ENCODE measurements around the gene DDX49. TPM values are rescaled to one million over a fixed set of nuclear protein-coding genes. Genes with fewer than 3 reads are reported as not detected.

DDX49 gene
- 39.5 TPM for total RNA-seq
- polyA plus RNA-seq (ENCODE audit: insufficient read depth, low read depth, low replicate concordance) = 40.6 TPM
- long read RNA-seq, donor 1, transcript DDX49-201 (13 exons, 1,830 nt) = major isoform, 5 of 6 reads
- long read RNA-seq, donor 1, partial matches to known transcripts = 0 of 6 reads
- long read RNA-seq, donor 1, other reads (novel, unspliced or antisense) = 0 of 6 reads
- long read RNA-seq, donor 2, transcript DDX49-201 (13 exons, 1,830 nt) = major isoform, 10 of 13 reads
- long read RNA-seq, donor 2, partial matches to known transcripts = 0 of 13 reads
- long read RNA-seq, donor 2, other reads (novel, unspliced or antisense) = 0 of 13 reads
- long read RNA-seq, donor 3, transcript DDX49-201 (13 exons, 1,830 nt) = major isoform, 6 of 198 reads
- long read RNA-seq, donor 3, partial matches to known transcripts = 56 of 198 reads
- long read RNA-seq, donor 3, other reads (novel, unspliced or antisense) = 135 of 198 reads
- long read RNA-seq, donor 4, transcript DDX49-201 (13 exons, 1,830 nt) = major isoform, 9 of 13 reads
- long read RNA-seq, donor 4, partial matches to known transcripts = 0 of 13 reads
- long read RNA-seq, donor 4, other reads (novel, unspliced or antisense) = 0 of 13 reads
- long read RNA-seq, donor 5 = 0 reads
- long read RNA-seq, donor 6, partial matches to known transcripts = 0 of 4 reads
- long read RNA-seq, donor 6, other reads (novel, unspliced or antisense) = 0 of 4 reads
- long read RNA-seq, donor 7, transcript DDX49-201 (13 exons, 1,830 nt) = major isoform, 15 of 28 reads
- long read RNA-seq, donor 7, transcript DDX49-213 (13 exons, 1,691 nt) = minor isoform, 5 of 28 reads
- long read RNA-seq, donor 7, partial matches to known transcripts = 2 of 28 reads
- long read RNA-seq, donor 7, other reads (novel, unspliced or antisense) = 4 of 28 reads
- long read RNA-seq, donor 8, transcript DDX49-201 (13 exons, 1,830 nt) = major isoform, 5 of 10 reads
- long read RNA-seq, donor 8, partial matches to known transcripts = 0 of 10 reads
- long read RNA-seq, donor 8, other reads (novel, unspliced or antisense) = 0 of 10 reads
- long read RNA-seq, donor 9, partial matches to known transcripts = 0 of 4 reads
- long read RNA-seq, donor 9, other reads (novel, unspliced or antisense) = 0 of 4 reads
- long read RNA-seq, donor 10, transcript DDX49-201 (13 exons, 1,830 nt) = major isoform, 9 of 15 reads
- long read RNA-seq, donor 10, partial matches to known transcripts = 6 of 15 reads
- long read RNA-seq, donor 10, other reads (novel, unspliced or antisense) = 0 of 15 reads

- DNase-seq (peak; percentile 99 to 100 (median 99)), FAIRE-seq (peak; percentile 99)
- intact Hi-C loops (cut with DNase I) = no loop called here
- Histone ChIP-seq H3K4me1 (ENCODE audit: control insufficient read depth in 2 of 3, insufficient read depth in 2 of 3, low read depth in 1 of 3, low read length in 3 of 3) (peaks cover 3 to 16% (median 7%) of the 10 kb centered on the region in 3 donors), H3K27ac (ENCODE audit: low read depth in 2 of 2, low read length in 2 of 2) (peak within 1 kb of the TSS; percentile 84 to 89), H3K9me3 (ENCODE audit: control insufficient read depth in 2 of 3, insufficient read depth in 1 of 3, low read length in 3 of 3) (no peaks in the 10 kb centered on the region), H3K9ac (ENCODE audit: low read length in 3 of 3) (peak within 1 kb of the TSS; percentile 89 to 95 (median 91)), H3K27me3 (ENCODE audit: control insufficient read depth, insufficient read depth, low read length) (no peaks in the 10 kb centered on the region), H3K4me3 (ENCODE audit: low read length in 3 of 3) (peak within 1 kb of the TSS; percentile 97 to 99 (median 98)), H3K36me3 (ENCODE audit: control insufficient read depth in 2 of 3, insufficient read depth in 3 of 3, low read length in 3 of 3) (peaks cover 0 to 14% (median 13%) of the 10 kb centered on the region in 3 donors)
- TF ChIP-seq CTCF (IDR thresholded peaks at IDR 0.05; ENCODE audit: borderline replicate concordance, extremely low read depth, insufficient read depth) = no peak
These were observed at the start of gene DDX49, which contains the start of gene COPE for GRCh38 chr19:18919086-18919899. TSS of gene DDX49 (plus strand) at chr19:18919715. CDS start at chr19:18919742, 27 bp downstream. TSS of gene COPE (minus strand) at chr19:18919387. CDS start at chr19:18919348, 39 bp downstream.

- no peak for FAIRE-seq
- Histone ChIP-seq H3K4me3 (ENCODE audit: low read length in 3 of 3) (no peak overlapping the region), H3K36me3 (ENCODE audit: control insufficient read depth in 2 of 3, insufficient read depth in 3 of 3, low read length in 3 of 3) (peaks cover 0 to 26% (median 2%) of the 10 kb centered on the region in 3 donors), H3K4me1 (ENCODE audit: control insufficient read depth in 2 of 3, insufficient read depth in 2 of 3, low read depth in 1 of 3, low read length in 3 of 3) (no peaks in the 10 kb centered on the region), H3K9ac (ENCODE audit: low read length in 3 of 3) (no peak overlapping the region), H3K27me3 (ENCODE audit: control insufficient read depth, insufficient read depth, low read length) (no peaks in the 10 kb centered on the region), H3K9me3 (ENCODE audit: control insufficient read depth in 2 of 3, insufficient read depth in 1 of 3, low read length in 3 of 3) (no peaks in the 10 kb centered on the region), H3K27ac (ENCODE audit: low read depth in 2 of 2, low read length in 2 of 2) (no peak overlapping the region)
- no peak for DNase-seq
- TF ChIP-seq CTCF (IDR thresholded peaks at IDR 0.05; ENCODE audit: borderline replicate concordance, extremely low read depth, insufficient read depth) = no peak
- intact Hi-C loops (cut with DNase I) = no loop called here
These were observed 49.6 kb upstream of the DDX49 start for GRCh38 chr19:18869781-18870530.
